ENCODE data around the gene PPP1R13L.
A peak's percentile ranks its signal among the peaks of the same experiment; 100 is the strongest.

Gene PPP1R13L, protein sequence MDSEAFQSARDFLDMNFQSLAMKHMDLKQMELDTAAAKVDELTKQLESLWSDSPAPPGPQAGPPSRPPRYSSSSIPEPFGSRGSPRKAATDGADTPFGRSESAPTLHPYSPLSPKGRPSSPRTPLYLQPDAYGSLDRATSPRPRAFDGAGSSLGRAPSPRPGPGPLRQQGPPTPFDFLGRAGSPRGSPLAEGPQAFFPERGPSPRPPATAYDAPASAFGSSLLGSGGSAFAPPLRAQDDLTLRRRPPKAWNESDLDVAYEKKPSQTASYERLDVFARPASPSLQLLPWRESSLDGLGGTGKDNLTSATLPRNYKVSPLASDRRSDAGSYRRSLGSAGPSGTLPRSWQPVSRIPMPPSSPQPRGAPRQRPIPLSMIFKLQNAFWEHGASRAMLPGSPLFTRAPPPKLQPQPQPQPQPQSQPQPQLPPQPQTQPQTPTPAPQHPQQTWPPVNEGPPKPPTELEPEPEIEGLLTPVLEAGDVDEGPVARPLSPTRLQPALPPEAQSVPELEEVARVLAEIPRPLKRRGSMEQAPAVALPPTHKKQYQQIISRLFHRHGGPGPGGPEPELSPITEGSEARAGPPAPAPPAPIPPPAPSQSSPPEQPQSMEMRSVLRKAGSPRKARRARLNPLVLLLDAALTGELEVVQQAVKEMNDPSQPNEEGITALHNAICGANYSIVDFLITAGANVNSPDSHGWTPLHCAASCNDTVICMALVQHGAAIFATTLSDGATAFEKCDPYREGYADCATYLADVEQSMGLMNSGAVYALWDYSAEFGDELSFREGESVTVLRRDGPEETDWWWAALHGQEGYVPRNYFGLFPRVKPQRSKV

DNA sequence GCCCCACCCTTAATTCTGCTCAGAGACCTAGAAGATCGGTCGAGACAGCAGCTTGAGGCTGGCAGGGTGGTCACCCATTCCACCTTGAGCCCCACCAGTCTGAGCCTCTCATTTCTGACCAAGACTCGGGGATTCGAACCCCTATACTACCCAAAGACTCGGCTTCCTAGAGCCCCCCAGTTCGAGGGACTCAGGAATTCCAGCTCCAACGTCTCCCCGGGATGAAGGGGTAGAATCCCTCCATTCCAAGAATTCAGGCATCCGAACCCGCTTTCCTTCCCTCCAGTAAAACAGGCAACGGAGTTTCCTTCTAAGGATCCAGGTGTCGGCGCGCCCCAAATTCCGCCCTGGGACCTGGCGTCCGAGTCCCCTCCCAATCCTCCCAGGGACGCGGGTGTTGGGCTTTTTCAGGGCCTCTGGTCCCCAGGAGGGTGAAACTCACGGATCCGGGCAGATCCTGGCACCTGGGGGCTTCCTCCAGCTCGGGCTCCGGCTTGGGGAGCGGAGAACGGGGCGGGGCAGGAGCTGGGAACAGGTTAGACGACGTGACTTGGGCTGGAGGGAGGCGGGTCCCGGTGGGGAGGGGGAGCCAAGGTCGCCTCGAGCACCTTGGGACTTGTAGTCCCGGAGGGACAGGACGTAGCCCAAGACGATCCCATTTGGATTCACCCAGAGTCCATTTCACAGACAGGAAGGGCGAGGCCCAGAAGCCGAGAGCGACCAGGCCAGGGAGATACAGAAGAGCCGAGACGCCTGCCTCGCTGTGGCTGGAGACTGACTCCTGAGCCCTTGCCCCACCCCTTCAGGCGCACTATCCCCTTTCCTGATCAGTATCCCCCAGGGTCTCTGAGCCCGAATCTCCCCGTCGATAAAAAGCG, at the start of gene PPP1R13L:
Gene PPP1R13L (minus strand): TSS at position 513 of the 878 bp plus-strand sequence. CDS start 6,751 bp downstream, outside the sequence.
- peak; percentile 61 for DNase-seq (ENCODE audit: low read depth)

GRCh38 chr19:45451850-45452387, 47.0 kb upstream of the PPP1R13L start:
- no peak for DNase-seq (ENCODE audit: low read depth)

GRCh38 chr19:45451131-45451849, 46.4 kb upstream of the PPP1R13L start:
- DNase-seq (ENCODE audit: low read depth) = peak; percentile 66

- DNase-seq (ENCODE audit: low read depth) = no peak
Measured at GRCh38 chr19:45450012-45450333, 45.1 kb upstream of the PPP1R13L start.

DNA sequence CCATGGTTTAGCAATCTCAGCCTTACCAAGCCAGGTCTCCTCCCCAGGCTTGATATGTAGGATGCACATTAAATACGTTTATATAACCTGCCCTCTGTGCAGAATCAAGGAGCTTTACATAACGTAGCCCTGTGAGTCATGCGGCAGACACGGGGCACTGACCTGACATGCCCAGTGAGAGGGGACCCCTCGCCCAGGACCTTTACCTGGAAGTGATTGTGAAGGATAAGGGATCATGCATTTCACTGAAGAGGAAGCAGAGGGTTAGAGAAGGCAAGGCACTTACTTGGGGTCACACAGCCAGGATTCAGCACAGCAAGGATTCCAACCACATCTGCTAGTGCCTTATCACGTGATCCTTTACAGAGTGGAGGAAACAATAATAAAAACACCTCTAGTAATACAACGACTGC, 44.0 kb upstream of the PPP1R13L start:
- DNase-seq (ENCODE audit: low read depth) = no peak

DNA sequence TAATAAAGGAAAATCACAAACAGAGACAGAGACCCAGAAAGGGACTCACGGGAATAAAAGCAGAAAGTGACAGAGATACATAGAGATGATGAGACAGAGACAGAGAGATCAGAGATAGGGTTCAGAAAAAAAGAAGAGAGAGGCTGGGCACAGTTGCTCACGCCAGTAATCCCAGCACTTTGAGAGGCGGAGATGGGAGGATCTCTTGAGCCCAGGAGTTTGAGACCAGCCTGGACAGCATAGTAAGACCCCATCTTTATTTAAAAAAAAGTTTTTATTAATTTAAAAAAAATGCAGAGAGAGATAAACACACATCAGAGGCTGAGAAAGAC, 43.5 kb upstream of the PPP1R13L start:
- DNase-seq (ENCODE audit: low read depth) = no peak

GRCh38 chr19:45446944-45447343, 42.1 kb upstream of the PPP1R13L start:
- no peak for DNase-seq (ENCODE audit: low read depth)

DNA sequence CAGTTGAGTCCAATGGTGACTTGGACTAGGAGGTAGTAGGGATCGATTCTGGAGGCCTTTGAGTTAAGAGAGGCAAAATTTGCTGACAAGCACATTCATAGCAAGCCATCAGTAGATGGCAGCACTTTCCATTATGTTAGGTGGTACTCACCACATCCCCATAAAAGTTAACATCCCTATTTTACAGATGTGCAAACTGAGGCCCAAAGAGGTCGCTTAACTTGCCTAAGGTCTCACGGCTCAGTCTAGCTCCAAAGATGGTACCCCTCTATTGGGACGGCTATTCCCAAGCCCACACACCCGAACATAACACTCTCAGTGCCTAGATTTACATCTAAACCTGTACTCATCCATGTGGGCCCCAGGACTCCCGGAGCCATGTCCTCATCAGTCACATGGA, 41.4 kb upstream of the PPP1R13L start:
- peak; percentile 49 for DNase-seq (ENCODE audit: low read depth)

- DNase-seq (ENCODE audit: low read depth) = no peak
Measured at GRCh38 chr19:45445139-45445538, 40.3 kb upstream of the PPP1R13L start.

- peak; percentile 90 for DNase-seq (ENCODE audit: low read depth)
Measured at GRCh38 chr19:45444318-45445041, 39.6 kb upstream of the PPP1R13L start.

GRCh38 chr19:45443462-45444317, 38.8 kb upstream of the PPP1R13L start:
- peak; percentile 94 for DNase-seq (ENCODE audit: low read depth)

DNA sequence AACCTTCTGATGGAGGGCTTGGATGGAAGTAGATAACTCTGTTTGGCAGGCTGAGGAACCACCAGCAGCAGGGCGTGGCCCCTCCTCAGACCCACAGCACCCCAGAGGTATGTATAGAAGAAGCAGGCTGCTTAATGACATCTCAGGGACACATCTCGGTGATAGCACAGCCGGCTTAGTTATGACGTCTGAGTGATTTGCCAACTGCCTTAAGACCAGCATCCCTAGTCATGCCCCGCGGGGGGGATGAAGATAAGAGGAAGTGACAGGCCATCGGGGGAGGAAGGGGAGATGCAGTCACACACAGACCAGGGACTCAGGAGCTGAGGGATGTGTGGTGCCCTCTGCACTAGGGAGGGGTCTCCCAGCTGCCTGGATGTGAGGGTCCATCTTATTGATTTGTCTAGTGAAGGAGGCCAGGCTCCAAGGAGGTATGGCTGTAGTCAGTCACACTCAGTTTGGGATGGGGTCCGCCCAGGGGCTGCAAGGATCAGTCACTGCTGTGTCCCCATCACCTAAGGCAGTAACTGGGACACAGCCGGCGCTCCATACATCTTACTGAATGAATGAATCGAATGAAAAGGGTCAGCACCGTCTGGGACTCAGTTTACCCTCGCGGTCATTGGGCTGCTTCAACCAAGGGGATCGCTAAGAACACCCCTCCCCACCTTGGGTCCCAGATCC, 38.1 kb upstream of the PPP1R13L start:
- peak; percentile 44 for DNase-seq (ENCODE audit: low read depth)

- DNase-seq (ENCODE audit: low read depth) = no peak
Measured at GRCh38 chr19:45442408-45442777, 37.5 kb upstream of the PPP1R13L start.

DNA sequence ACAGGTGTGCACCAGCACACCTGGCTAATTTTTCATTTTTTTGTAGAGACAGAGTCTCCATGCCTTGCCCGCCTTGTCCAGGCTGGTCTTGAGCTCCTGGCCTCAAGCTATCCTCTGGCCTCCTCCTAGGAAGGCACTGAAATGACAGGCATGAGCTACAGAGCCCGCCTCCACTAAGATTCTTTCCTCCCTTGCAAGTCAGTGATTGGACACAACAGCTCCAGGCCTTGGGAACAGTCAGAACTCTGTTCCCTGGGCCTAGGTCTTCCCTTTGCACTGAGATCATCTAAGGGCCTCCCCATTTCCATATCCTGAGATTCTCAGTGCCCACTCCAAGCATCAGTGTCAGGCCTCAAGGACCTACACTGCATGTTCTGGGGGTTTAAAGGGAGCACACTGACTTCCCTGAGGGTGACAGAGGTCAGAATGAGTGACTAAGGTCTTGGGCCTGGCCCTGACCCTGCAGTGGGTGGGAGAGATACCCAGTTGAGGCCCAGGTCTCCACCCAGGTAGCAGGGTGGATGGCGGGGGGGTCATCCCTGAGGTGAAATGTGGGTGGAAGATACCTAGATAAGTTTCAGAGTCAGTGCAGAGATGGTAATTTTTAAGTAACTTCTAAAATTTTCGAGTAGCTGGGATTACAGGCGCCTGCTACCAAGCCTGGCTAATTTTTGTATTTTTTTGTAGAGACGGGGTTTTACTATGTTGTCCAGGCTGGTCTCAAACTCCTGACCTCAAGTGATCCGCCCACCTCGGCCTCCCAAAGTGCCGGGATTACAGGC, 36.2 kb upstream of the PPP1R13L start:
- peak; percentile 36 for DNase-seq (ENCODE audit: low read depth)

- DNase-seq (ENCODE audit: low read depth) = no peak
Measured at GRCh38 chr19:45440259-45440638, 35.4 kb upstream of the PPP1R13L start.

DNA sequence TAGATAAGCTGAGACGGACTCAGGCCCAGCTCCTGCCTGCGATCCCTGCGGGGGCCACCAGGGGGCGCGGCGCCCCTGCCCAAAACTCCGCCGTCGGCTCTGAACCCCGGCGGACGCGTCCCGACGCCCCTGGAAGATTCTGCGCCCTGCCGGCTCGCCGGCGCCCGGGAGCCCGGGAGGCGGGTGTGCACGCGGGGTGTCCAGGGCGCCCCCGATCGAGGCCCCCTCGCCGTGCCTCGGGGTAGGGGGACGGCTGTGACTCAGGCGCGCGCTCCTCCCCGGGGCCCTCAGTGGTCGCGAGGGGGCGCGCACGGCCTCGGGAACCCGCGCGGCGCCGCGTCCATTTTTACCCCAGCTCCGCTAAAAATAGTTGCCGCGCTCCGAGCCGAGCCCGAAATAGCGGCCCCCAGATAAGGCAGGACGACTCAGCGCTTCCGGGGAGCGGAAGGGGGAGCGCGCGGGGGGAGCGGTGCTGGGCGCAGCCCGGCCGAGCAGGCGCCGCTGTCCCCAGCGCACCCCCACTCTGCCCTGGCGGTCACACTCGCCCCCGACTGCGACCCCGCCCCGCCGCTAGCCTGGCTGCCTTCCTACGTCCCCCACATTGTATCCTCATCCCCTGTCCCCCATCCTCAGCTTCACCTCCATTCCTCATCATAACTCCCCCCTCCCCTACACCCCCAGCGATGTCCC, 34.8 kb upstream of the PPP1R13L start:
- DNase-seq (ENCODE audit: low read depth) = peak; percentile 79

DNA sequence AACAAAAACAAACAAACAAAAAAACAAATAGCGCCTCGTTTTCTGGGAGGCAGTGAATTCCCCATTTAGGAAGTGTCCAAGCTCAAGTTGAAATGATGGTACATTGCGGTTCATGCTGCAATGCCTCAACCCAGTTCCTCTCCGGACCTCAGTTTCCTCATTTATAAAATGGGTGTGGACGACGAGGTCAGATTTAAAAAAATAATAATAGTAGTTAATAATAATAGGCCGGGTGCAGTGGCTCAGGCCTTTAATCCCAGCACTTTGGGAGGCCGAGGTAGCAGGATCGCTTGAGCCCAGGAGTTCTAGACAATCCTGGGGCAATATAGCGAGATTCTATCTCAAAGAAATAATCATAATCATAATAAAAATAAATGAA, 34.3 kb upstream of the PPP1R13L start:
- no peak for DNase-seq (ENCODE audit: low read depth)

DNA sequence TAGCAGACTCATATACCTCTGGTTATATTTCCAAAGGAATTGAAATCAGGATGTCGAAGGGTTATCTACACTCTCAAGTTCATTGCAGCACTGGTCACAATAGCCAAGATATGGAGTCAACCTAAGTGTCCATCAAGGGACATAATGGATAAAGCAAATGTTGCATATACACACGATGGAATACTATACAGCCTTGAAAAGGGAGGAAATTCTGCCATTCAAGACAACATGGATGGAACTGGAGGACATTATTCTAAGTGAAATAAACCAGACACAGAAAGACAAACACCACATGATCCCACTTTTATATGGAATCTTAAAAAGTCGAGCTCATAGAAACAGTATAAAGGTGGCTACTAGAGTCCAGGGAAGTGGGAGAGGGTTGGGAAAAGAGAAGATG, 32.5 kb upstream of the PPP1R13L start:
- no peak for DNase-seq (ENCODE audit: low read depth)

Measured in fibroblast of gingiva (primary cell).